ENCODE data around the gene DTYMK. TPM values are rescaled to one million over a fixed set of nuclear protein-coding genes. Genes with fewer than 3 reads are reported as not detected.

DTYMK gene
- total and polyA plus RNA-seq, 7 donors, result 6.4 to 24.6 (median 8.1) TPM

GRCh38 chr2:241656190-241656741 lies 30.3 kb downstream of the DTYMK start:
- H3K27ac ChIP-seq, result no peak overlapping the region
- ATAC-seq (no peak), DNase-seq (no peak)
- H3K4me3 ChIP-seq, result no peak overlapping the region
- H3K9me3 ChIP-seq, result no peaks in the 10 kb centered on the region
- TF ChIP-seq, protein P1, sequence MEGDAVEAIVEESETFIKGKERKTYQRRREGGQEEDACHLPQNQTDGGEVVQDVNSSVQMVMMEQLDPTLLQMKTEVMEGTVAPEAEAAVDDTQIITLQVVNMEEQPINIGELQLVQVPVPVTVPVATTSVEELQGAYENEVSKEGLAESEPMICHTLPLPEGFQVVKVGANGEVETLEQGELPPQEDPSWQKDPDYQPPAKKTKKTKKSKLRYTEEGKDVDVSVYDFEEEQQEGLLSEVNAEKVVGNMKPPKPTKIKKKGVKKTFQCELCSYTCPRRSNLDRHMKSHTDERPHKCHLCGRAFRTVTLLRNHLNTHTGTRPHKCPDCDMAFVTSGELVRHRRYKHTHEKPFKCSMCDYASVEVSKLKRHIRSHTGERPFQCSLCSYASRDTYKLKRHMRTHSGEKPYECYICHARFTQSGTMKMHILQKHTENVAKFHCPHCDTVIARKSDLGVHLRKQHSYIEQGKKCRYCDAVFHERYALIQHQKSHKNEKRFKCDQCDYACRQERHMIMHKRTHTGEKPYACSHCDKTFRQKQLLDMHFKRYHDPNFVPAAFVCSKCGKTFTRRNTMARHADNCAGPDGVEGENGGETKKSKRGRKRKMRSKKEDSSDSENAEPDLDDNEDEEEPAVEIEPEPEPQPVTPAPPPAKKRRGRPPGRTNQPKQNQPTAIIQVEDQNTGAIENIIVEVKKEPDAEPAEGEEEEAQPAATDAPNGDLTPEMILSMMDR (IDR thresholded peaks at IDR 0.05), result no peak
- H3K27me3 ChIP-seq (ENCODE audit: insufficient read depth in 3 of 3, low read length in 2 of 3), result no peaks in the 10 kb centered on the region
- intact Hi-C loops (cut with DNase I), result no loop called here
- no peaks in the 10 kb centered on the region for H3K4me1 ChIP-seq
- peaks cover 0 to 90% of the 10 kb centered on the region in 2 donors for H3K36me3 ChIP-seq (ENCODE audit: insufficient read depth in 1 of 2, low read depth in 1 of 2)
- WGBS, 3 donors, result 90 to 94% (median 94%) methylated on average over 13 of the region's 13 CpGs

DNA sequence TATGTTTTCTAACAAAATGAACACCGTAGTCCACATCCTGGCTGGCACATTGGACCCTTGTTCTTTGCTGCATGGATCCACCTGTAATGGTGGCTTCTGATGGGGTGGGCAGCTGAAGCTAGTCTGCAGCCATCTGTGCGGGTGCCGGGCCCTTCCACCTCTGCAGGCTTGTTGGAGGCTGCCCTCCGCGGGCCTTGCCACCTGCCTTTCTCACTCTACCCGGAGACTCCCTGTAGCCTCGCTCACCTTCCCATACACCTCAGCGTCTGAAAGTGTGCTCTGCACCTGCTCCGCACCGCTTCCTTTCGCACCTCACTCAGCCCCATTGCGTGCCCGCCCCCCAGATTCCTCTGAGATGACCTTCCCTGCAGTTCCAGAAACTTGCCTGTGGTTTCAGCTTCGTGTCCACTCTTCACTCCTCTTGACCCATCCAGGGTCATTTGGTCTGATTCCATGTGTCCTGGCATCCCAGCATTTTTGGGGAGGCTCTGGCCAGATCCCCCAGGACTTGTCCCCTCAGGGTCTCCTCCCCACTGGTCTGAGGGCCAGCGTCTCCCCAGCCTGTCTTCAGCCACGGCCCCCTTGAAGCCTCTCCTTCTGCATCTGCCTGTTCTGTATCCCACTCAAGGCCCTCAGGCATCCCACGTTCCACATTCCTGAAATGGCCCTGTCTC lies 31.0 kb downstream of the DTYMK start:
- ATAC-seq (no peak), DNase-seq (no peak)
- intact Hi-C loops (cut with DNase I), result no loop called here
- Histone ChIP-seq H3K4me3 (no peak overlapping the region), H3K4me1 (no peaks in the 10 kb centered on the region), H3K27ac (no peak overlapping the region), H3K9me3 (no peaks in the 10 kb centered on the region), H3K27me3 (ENCODE audit: insufficient read depth in 3 of 3, low read length in 2 of 3) (no peaks in the 10 kb centered on the region), H3K36me3 (ENCODE audit: insufficient read depth in 1 of 2, low read depth in 1 of 2) (peaks cover 0 to 88% of the 10 kb centered on the region in 2 donors)
- WGBS, 3 donors, result 89 to 95% (median 93%) methylated on average over 17 of the region's 17 CpGs
- TF ChIP-seq, protein P1 (IDR thresholded peaks at IDR 0.05), result no peak

GRCh38 chr2:241654551-241654950 lies 32.1 kb downstream of the DTYMK start:
- TF ChIP-seq, protein P1 (IDR thresholded peaks at IDR 0.05), result no peak
- 88 to 89% (median 88%) methylated on average over 12 of the region's 12 CpGs for WGBS, 3 donors
- no peaks in the 10 kb centered on the region for H3K27me3 ChIP-seq (ENCODE audit: insufficient read depth in 3 of 3, low read length in 2 of 3)
- peaks cover 0 to 77% of the 10 kb centered on the region in 2 donors for H3K36me3 ChIP-seq (ENCODE audit: insufficient read depth in 1 of 2, low read depth in 1 of 2)
- no peaks in the 10 kb centered on the region for H3K4me1 ChIP-seq
- intact Hi-C loops (cut with DNase I), result no loop called here
- H3K4me3 ChIP-seq, result no peak overlapping the region
- no peak overlapping the region for H3K27ac ChIP-seq
- no peaks in the 10 kb centered on the region for H3K9me3 ChIP-seq
- ATAC-seq, result no peak
- DNase-seq, result no peak

DNA sequence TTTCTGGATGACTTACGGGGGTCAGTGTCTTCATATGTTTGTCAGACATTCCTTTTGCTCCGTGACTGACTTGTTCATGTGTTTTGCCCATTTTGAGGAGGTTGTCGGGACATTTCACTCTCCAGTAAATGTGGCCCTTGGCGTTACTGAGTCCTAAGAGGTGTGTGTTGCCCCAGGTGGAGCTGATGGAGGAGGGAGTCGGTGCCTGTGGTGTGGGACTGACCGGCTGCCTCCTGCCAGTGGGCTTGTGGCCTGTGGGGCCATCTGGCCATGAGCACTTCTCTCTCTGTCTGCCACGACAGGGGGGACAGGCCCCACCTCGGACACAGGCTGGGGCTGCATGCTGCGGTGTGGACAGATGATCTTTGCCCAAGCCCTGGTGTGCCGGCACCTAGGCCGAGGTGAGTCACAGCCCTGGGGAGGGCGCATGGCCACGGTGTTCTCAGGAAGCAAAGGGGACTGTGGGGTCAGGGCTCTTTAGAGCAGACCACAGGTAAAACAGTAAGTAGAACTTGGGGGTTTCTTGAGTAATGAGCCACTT lies 33.3 kb downstream of the DTYMK start:
- TF ChIP-seq, protein P1 (IDR thresholded peaks at IDR 0.05), result no peak
- Histone ChIP-seq H3K36me3 (ENCODE audit: insufficient read depth in 1 of 2, low read depth in 1 of 2) (peaks cover 0 to 64% of the 10 kb centered on the region in 2 donors), H3K4me3 (no peak overlapping the region), H3K27ac (no peak overlapping the region), H3K9me3 (no peaks in the 10 kb centered on the region), H3K4me1 (no peaks in the 10 kb centered on the region), H3K27me3 (ENCODE audit: insufficient read depth in 3 of 3, low read length in 2 of 3) (no peaks in the 10 kb centered on the region)
- ATAC-seq, result no peak
- intact Hi-C loops (cut with DNase I), result no loop called here
- 93 to 95% (median 94%) methylated on average over 13 of the region's 13 CpGs for WGBS, 3 donors
- DNase-seq, result no peak

Measured in psoas muscle (tissue), 8 donors.